GM12891 (cell line): ENCODE results near the gene RAB6D.
"Not testable (repeated sequence)": the region's sequence is repeated elsewhere in the genome, so short reads cannot be mapped to it uniquely, and the experiment has no call there.

Source experiments
- PAX5 ChIP-seq: IDR thresholded peaks from 2 replicates; pipeline ENCODE4 v1.6.1; 2011; ENCODE audit warnings: low read length, moderate library complexity, mild to moderate bottlenecking; ENCODE audit not compliant: insufficient read depth, severe bottlenecking
- POLR2A ChIP-seq: IDR thresholded peaks from 2 replicates; pipeline ENCODE4 v1.6.1; 2011; ENCODE audit warnings: low read depth, low read length, control low read depth
- POLR2AphosphoS5 ChIP-seq: IDR thresholded peaks from 2 replicates; pipeline ENCODE4 v1.6.1; 2011; ENCODE audit warnings: low read depth, low read length, control low read depth
- POU2F2 ChIP-seq: IDR thresholded peaks from 2 replicates; pipeline ENCODE4 v1.6.1; 2011; ENCODE audit warnings: low read depth, mild to moderate bottlenecking, control low read depth, low read length, moderate library complexity
- SPI1 ChIP-seq: IDR thresholded peaks from 2 replicates; pipeline ENCODE4 v1.6.1; 2011; ENCODE audit warnings: low read depth, low read length, control low read depth
- TAF1 ChIP-seq: IDR thresholded peaks from 2 replicates; pipeline ENCODE4 v1.6.1; 2011; ENCODE audit warnings: low read depth, low read length, control low read depth

- not testable (repeated sequence) for TF ChIP-seq POLR2A, POLR2AphosphoS5, TAF1, SPI1, POU2F2, PAX5
Measured at GRCh38 chr2:131388834-131389233, 24.9 kb upstream of the RAB6D start.
